Thoracic aorta (tissue), 2 donors: Measurements from ENCODE around the gene PTPN1. TPM values are rescaled to one million over a fixed set of nuclear protein-coding genes. Genes with fewer than 3 reads are reported as not detected.

ENCODE experiments used
- ATAC-seq: fragments of 150-250 bp; one replicate; pipeline ENCODE4 v1.8.0; 2017; ENCODE audit warnings: low read depth; ENCODE audit not compliant: insufficient number of reproducible peaks, low FRiP score
- DNase-seq: peaks from one replicate; pipeline ENCODE4 v3.0.0-alpha.2; 2020; ENCODE audit warnings: low spot score
- H3K27ac ChIP-seq, 2 donors: fragments of 200-600 bp; sonication (generic); 1 replicate in 1 of 2; 2 replicates in 1 of 2; pipeline ENCODE4 v1.5.1; 2016; ENCODE audit warnings: mild to moderate bottlenecking in 2 of 2, moderate library complexity in 2 of 2
- H3K27me3 ChIP-seq: fragments of 200-600 bp; sonication (generic); replicated peaks from 2 replicates; pipeline ENCODE4 v1.6.0; 2016; ENCODE audit warnings: mild to moderate bottlenecking; ENCODE audit not compliant: insufficient read depth
- H3K36me3 ChIP-seq: fragments of 200-600 bp; sonication (generic); one replicate; pipeline ENCODE4 v1.5.1; 2016
- H3K4me1 ChIP-seq, 2 donors: fragments of 200-600 bp; sonication (generic); 1 replicate in 1 of 2; 2 replicates in 1 of 2; pipeline versions ENCODE4 v1.5.1 to v1.6.0; 2016; ENCODE audit warnings: low read depth in 2 of 2, mild to moderate bottlenecking in 1 of 2; ENCODE audit not compliant: control insufficient read depth in 1 of 2
- H3K4me3 ChIP-seq: fragments of 200-600 bp; sonication (generic); 2 replicates; pipeline ENCODE4 v1.5.1; 2016; ENCODE audit warnings: mild to moderate bottlenecking
- H3K9me3 ChIP-seq: fragments of 200-600 bp; sonication (generic); 2 replicates; pipeline ENCODE4 v1.5.1; 2016
- total RNA-seq, 2 donors: library from RNA; depleted of rRNA; stranded (reverse); fragments of >200 nt; gene quantifications; one replicate each; pipeline versions ENCODE4 v1.1.0 to v1.2.3, GENCODE V29; 2016
- TF ChIP-seq, protein P1 (sequence below): fragments of 200-600 bp; sonication (generic); IDR thresholded peaks from one replicate; pipeline ENCODE4 v1.5.1; 2019; ENCODE audit warnings: antibody characterized with exemption

PTPN1 gene
- total RNA-seq, 2 donors from 2014 or later, result 32.5 to 68.9 TPM

GRCh38 chr20:50583442-50584150 lies 73.4 kb downstream of the PTPN1 start:
- no peaks in the 10 kb centered on the region for H3K9me3 ChIP-seq
- H3K4me3 ChIP-seq, result no peak overlapping the region
- H3K36me3 ChIP-seq, result peaks cover 56% of the 10 kb centered on the region
- no peaks in the 10 kb centered on the region for H3K27me3 ChIP-seq
- H3K27ac ChIP-seq, result no peak overlapping the region
- TF ChIP-seq, protein P1, sequence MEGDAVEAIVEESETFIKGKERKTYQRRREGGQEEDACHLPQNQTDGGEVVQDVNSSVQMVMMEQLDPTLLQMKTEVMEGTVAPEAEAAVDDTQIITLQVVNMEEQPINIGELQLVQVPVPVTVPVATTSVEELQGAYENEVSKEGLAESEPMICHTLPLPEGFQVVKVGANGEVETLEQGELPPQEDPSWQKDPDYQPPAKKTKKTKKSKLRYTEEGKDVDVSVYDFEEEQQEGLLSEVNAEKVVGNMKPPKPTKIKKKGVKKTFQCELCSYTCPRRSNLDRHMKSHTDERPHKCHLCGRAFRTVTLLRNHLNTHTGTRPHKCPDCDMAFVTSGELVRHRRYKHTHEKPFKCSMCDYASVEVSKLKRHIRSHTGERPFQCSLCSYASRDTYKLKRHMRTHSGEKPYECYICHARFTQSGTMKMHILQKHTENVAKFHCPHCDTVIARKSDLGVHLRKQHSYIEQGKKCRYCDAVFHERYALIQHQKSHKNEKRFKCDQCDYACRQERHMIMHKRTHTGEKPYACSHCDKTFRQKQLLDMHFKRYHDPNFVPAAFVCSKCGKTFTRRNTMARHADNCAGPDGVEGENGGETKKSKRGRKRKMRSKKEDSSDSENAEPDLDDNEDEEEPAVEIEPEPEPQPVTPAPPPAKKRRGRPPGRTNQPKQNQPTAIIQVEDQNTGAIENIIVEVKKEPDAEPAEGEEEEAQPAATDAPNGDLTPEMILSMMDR, result no peak
- no peak for ATAC-seq
- no peak for DNase-seq
- peaks cover 0 to 11% of the 10 kb centered on the region in 2 donors for H3K4me1 ChIP-seq

DNA sequence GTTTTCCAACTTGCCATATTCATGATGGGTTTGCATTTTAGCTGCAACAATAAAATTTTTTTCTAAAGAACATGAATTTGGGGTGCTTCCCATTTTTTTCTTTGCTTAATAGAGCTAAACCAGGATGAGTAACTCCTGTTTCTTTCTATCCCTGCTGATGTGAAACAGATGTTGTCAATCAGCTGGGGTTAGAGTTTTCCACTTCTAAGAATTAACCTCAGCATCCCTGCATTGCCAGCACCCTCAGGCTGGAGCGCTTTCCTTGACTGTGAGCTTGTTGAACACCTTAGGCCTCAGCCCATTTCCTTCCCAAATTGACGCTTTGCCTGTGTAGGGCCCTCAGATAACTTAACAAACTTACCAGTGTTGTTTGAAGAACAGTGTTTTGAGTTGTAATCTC lies 74.5 kb downstream of the PTPN1 start:
- H3K9me3 ChIP-seq, result no peaks in the 10 kb centered on the region
- H3K27ac ChIP-seq, result no peak overlapping the region
- peaks cover 0 to 11% of the 10 kb centered on the region in 2 donors for H3K4me1 ChIP-seq
- TF ChIP-seq, protein P1, result no peak
- ATAC-seq (no peak), DNase-seq (no peak)
- no peaks in the 10 kb centered on the region for H3K27me3 ChIP-seq
- peaks cover 45% of the 10 kb centered on the region for H3K36me3 ChIP-seq
- no peak overlapping the region for H3K4me3 ChIP-seq

DNA sequence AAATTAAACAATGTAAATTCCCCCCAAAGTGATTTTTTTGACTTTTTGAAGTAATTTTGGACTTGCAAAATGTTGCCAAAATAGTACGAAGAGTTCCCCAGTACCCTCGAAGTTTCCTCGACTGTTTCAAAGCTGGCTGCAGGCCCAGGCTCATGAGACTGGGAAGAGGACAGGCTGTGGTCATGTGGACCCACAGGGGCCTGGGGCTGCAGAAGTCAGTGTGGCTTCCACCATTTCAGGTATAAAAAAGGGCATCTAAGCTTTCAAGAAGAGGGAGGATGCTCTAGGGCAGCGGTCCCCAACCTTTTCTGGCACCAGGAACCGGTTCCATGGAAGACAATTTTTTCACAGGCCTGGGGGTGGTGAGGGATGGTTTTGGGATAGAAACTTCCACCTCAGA lies 75.0 kb downstream of the PTPN1 start:
- no peak for ATAC-seq
- Histone ChIP-seq H3K4me1 (peaks cover 0 to 11% of the 10 kb centered on the region in 2 donors), H3K4me3 (no peak overlapping the region), H3K36me3 (peaks cover 42% of the 10 kb centered on the region), H3K9me3 (no peaks in the 10 kb centered on the region), H3K27ac (no peak overlapping the region), H3K27me3 (no peaks in the 10 kb centered on the region)
- TF ChIP-seq, protein P1, result no peak
- DNase-seq, result no peak

DNA sequence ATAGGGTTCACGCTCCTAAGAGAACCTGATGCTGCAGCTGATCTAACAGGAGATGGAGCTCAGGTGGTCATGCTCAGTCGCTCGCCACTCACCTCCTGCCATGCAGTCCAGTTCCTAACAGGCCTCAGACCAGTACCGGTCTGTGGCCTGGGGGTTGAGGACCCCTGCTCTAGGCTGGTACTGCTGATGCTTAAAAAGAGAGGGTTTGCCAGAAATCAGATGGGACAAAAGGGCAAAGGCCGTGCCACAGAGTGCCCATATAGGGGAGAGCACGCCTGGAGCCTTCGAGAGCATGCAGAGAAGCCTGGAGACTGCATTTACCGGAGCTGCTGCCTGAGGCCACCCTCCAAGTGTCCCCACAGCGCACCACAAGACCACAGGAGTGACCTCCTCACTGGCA lies 75.5 kb downstream of the PTPN1 start:
- peaks cover 0 to 11% of the 10 kb centered on the region in 2 donors for H3K4me1 ChIP-seq
- no peaks in the 10 kb centered on the region for H3K9me3 ChIP-seq
- no peak overlapping the region for H3K27ac ChIP-seq
- TF ChIP-seq, protein P1, result no peak
- no peak overlapping the region for H3K4me3 ChIP-seq
- DNase-seq (no peak), ATAC-seq (no peak)
- H3K36me3 ChIP-seq, result peaks cover 40% of the 10 kb centered on the region
- no peaks in the 10 kb centered on the region for H3K27me3 ChIP-seq

DNA sequence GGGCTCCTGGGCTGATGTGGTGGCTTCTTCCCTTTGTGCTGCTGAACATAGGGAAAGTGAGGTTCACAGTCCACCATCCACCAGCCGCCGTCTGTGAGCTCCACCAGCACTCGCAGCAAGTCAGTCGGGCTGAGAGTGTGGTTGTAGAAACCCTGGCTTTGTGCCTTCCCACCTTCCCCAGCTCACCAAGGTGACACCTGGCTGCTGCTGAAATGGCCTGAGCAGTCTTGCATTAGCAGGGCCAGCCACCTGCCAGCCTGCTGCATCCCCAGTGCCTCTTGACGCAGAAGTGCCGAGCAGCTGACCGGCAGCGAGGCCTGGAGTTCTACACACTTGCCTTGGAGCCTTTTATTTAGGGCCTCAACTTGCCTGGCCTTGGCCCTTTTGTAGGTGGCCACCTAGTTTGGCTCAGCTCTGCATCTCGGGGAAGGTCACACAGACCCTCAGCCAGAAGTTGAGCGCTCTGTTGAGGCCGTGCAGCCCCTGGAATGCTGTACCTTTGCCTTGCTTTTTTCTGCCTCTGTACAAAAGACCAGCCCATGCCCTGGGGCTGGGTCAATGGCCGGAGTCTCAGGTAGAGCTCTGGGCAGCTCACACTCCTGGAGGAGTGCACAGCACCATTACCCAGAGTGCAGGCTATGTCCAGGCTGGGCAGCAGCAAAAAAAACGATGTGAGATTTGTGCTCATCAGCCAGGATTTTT lies 76.5 kb downstream of the PTPN1 start:
- TF ChIP-seq, protein P1, result no peak
- Histone ChIP-seq H3K4me1 (peaks cover 0 to 8% of the 10 kb centered on the region in 2 donors), H3K27ac (no peak overlapping the region), H3K9me3 (no peaks in the 10 kb centered on the region), H3K4me3 (no peak overlapping the region), H3K36me3 (peaks cover 32% of the 10 kb centered on the region), H3K27me3 (no peaks in the 10 kb centered on the region)
- no peak for DNase-seq
- no peak for ATAC-seq
